H1 (cell line): ENCODE measurements around the gene TFEC. TPM values are rescaled to one million over a fixed set of nuclear protein-coding genes. Genes with fewer than 3 reads are reported as not detected.

Experiments used
- BACH1 ChIP-seq: IDR thresholded peaks from 2 replicates; pipeline ENCODE4 v1.6.1; 2012; ENCODE audit warnings: low read length, improper control_type of control experiment
- CHD7 ChIP-seq: fragments of 300-600 bp; sonication (generic); IDR thresholded peaks from 2 replicates; pipeline ENCODE4 v1.7.1; 2012; ENCODE audit warnings: low read length, moderate library complexity, mild to moderate bottlenecking, inconsistent platforms; ENCODE audit not compliant: insufficient replicate concordance
- NRF1 ChIP-seq: IDR thresholded peaks from 2 replicates; pipeline ENCODE4 v1.6.1; 2011; ENCODE audit warnings: mild to moderate bottlenecking, low read depth, low read length, improper control_type of control experiment
- SIRT6 ChIP-seq: IDR thresholded peaks from one replicate; pipeline ENCODE4 v1.7.1; 2012; ENCODE audit warnings: low read length, inconsistent platforms
- SIX5 ChIP-seq: IDR thresholded peaks from 2 replicates; pipeline ENCODE4 v1.6.1; 2011; ENCODE audit warnings: mild to moderate bottlenecking, low read depth, low read length
- TEAD4 ChIP-seq: IDR thresholded peaks from 2 replicates; pipeline ENCODE4 v1.6.1; 2012; ENCODE audit warnings: low read depth, low read length, inconsistent platforms, mixed read lengths
- polyA plus RNA-seq, 7 experiments: library from polyadenylated mRNA; depleted of rRNA in 3 of 7; stranded (reverse) in 5 of 7; unstranded in 2 of 7; fragments of >200 nt in 5 of 7; fragments of 200-250 nt in 2 of 7; gene quantifications; 1 replicate in 5 of 7; 2 replicates in 1 of 7; 4 replicates in 1 of 7; pipeline versions ENCODE4 v1.2.1 to v1.2.3, GENCODE V29; 2011 to 2013; ENCODE audit warnings: missing spikeins in 2 of 7, mixed read lengths in 2 of 7
- total RNA-seq: library from RNA; stranded (reverse); fragmentation: NEBNext Ultra II Directional; extraction: Animal tissue kit (Norgen Biotek cat#: 25700); gene quantifications from 2 replicates; pipeline ENCODE4 v1.2.1, GENCODE V29; 2021

Gene TFEC
- total and polyA plus RNA-seq, 2 of the 8 experiments (the other 6 are each of a cell fraction or from before 2014, with no cell fraction given), result not detected

DNA sequence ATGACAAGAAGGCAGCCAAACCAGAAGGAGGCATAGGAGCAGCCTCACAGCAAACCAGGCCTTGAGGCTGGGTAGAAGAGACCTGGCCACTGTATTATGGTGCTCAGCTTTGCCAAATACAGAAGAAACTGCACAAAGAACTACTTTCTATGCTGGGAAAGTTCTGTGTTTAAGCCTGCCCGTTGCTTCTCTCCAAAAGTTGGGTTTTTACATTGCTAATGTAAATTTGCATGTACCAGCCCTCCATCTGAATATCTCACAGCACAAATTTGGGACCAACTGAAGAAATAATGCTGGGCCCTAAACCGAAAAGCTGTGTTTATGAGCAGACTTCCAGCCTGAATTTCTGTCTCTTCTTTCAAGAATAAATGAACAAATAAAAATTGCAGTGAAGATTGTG lies 145.0 kb downstream of the TFEC start (continued):
- no peak for TF ChIP-seq CHD7
- TF ChIP-seq NRF1, result no peak
- no peak for TF ChIP-seq BACH1
- TF ChIP-seq TEAD4, result no peak
- no peak for TF ChIP-seq SIRT6
- no peak for TF ChIP-seq SIX5
